ENCODE results near the gene FXYD6.

Gene FXYD6

GRCh38 chr11:117903505-117904382 lies 27.3 kb upstream of the FXYD6 start:
- Histone ChIP-seq H4K20me1 (ENCODE audit: insufficient read depth) (no peaks in the 10 kb centered on the region), H3K27ac (no peak overlapping the region), H2AFZ (ENCODE audit: low read depth) (no peak overlapping the region), H3K79me2 (ENCODE audit: insufficient read depth, low read depth) (no peaks in the 10 kb centered on the region), H3K4me3 (IDR thresholded peaks at IDR 0.05; ENCODE audit: insufficient read depth, low read depth, low read length) (no peak overlapping the region), H3K9ac (no peak overlapping the region), H3K4me1 (ENCODE audit: low read depth, poor library complexity, severe bottlenecking) (peaks cover 8% of the 10 kb centered on the region), H3K36me3 (ENCODE audit: insufficient read depth) (no peaks in the 10 kb centered on the region), H3K4me2 (no peak overlapping the region), H3K27me3 (ENCODE audit: insufficient read depth, low read depth) (no peaks in the 10 kb centered on the region)
- TF ChIP-seq, protein P1, sequence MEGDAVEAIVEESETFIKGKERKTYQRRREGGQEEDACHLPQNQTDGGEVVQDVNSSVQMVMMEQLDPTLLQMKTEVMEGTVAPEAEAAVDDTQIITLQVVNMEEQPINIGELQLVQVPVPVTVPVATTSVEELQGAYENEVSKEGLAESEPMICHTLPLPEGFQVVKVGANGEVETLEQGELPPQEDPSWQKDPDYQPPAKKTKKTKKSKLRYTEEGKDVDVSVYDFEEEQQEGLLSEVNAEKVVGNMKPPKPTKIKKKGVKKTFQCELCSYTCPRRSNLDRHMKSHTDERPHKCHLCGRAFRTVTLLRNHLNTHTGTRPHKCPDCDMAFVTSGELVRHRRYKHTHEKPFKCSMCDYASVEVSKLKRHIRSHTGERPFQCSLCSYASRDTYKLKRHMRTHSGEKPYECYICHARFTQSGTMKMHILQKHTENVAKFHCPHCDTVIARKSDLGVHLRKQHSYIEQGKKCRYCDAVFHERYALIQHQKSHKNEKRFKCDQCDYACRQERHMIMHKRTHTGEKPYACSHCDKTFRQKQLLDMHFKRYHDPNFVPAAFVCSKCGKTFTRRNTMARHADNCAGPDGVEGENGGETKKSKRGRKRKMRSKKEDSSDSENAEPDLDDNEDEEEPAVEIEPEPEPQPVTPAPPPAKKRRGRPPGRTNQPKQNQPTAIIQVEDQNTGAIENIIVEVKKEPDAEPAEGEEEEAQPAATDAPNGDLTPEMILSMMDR (conservative IDR thresholded peaks at IDR 0.05; ENCODE audit: low read depth, low read length), result no peak

GRCh38 chr11:117902001-117902845 lies 25.8 kb upstream of the FXYD6 start:
- H3K27me3 ChIP-seq (ENCODE audit: insufficient read depth, low read depth), result no peaks in the 10 kb centered on the region
- H2AFZ ChIP-seq (ENCODE audit: low read depth), result no peak overlapping the region
- TF ChIP-seq, protein P1 (conservative IDR thresholded peaks at IDR 0.05; ENCODE audit: low read depth, low read length), result no peak

GRCh38 chr11:117901601-117902000 lies 25.1 kb upstream of the FXYD6 start:
- Histone ChIP-seq H3K36me3 (ENCODE audit: insufficient read depth) (no peaks in the 10 kb centered on the region), H2AFZ (ENCODE audit: low read depth) (no peak overlapping the region), H3K27me3 (ENCODE audit: insufficient read depth, low read depth) (no peaks in the 10 kb centered on the region), H3K4me3 (IDR thresholded peaks at IDR 0.05; ENCODE audit: insufficient read depth, low read depth, low read length) (no peak overlapping the region), H3K4me2 (no peak overlapping the region), H3K27ac (no peak overlapping the region), H3K9ac (no peak overlapping the region), H3K79me2 (ENCODE audit: insufficient read depth, low read depth) (no peaks in the 10 kb centered on the region), H4K20me1 (ENCODE audit: insufficient read depth) (no peaks in the 10 kb centered on the region), H3K4me1 (ENCODE audit: low read depth, poor library complexity, severe bottlenecking) (no peaks in the 10 kb centered on the region)
- TF ChIP-seq, protein P1 (conservative IDR thresholded peaks at IDR 0.05; ENCODE audit: low read depth, low read length), result no peak

More at GRCh38 chr11:117902001-117902845, 25.8 kb upstream of the FXYD6 start:
- no peaks in the 10 kb centered on the region for H4K20me1 ChIP-seq (ENCODE audit: insufficient read depth)
- H3K79me2 ChIP-seq (ENCODE audit: insufficient read depth, low read depth), result no peaks in the 10 kb centered on the region
- H3K4me3 ChIP-seq (IDR thresholded peaks at IDR 0.05; ENCODE audit: insufficient read depth, low read depth, low read length), result no peak overlapping the region
- no peak overlapping the region for H3K9ac ChIP-seq
- no peak overlapping the region for H3K4me2 ChIP-seq
- no peaks in the 10 kb centered on the region for H3K36me3 ChIP-seq (ENCODE audit: insufficient read depth)
- H3K4me1 ChIP-seq (ENCODE audit: low read depth, poor library complexity, severe bottlenecking), result no peaks in the 10 kb centered on the region
- H3K27ac ChIP-seq, result no peak overlapping the region

DNA sequence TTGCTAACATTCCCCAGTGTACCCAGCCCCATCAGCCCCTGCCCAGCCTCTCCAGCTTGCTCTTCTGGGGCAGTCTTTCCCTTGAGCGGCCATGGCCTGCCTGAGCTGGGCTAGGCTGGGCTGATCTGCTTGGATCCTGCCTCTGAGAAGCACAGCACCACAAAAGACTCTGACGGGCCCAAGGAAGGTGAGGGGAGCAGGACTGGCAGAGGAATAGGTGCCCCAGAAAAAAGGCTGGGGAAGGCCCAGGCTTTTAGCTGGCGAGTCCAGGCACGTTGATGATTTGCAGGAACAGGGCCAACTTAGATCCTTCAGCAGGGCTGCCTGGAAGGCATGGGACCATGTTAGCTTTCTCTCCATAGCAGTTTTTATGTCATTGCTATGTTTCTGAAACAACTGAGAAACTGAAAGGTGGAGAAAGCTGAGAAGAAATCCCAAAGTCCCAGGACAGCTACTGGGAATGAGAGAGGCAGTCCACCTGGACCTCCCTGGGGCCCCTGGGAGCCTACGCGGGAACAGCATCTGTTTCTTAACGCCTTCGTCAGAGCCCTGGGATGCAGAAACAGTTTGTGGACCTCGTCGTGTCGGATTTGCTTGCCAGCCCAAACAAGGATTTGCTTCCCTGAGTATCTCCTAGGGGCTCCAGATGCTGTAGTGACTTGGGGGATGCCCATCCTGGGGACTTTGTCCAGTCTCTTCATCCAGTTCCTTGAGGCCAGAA lies 24.4 kb upstream of the FXYD6 start:
- TF ChIP-seq, protein P1 (conservative IDR thresholded peaks at IDR 0.05; ENCODE audit: low read depth, low read length), result no peak
- no peak overlapping the region for H3K4me3 ChIP-seq (IDR thresholded peaks at IDR 0.05; ENCODE audit: insufficient read depth, low read depth, low read length)
- no peaks in the 10 kb centered on the region for H3K36me3 ChIP-seq (ENCODE audit: insufficient read depth)
- H3K9ac ChIP-seq, result no peak overlapping the region
- no peaks in the 10 kb centered on the region for H3K4me1 ChIP-seq (ENCODE audit: low read depth, poor library complexity, severe bottlenecking)
- H3K27ac ChIP-seq, result no peak overlapping the region
- H4K20me1 ChIP-seq (ENCODE audit: insufficient read depth), result no peaks in the 10 kb centered on the region
- no peaks in the 10 kb centered on the region for H3K27me3 ChIP-seq (ENCODE audit: insufficient read depth, low read depth)
- H3K79me2 ChIP-seq (ENCODE audit: insufficient read depth, low read depth), result no peaks in the 10 kb centered on the region
- no peak overlapping the region for H3K4me2 ChIP-seq
- no peak overlapping the region for H2AFZ ChIP-seq (ENCODE audit: low read depth)

Measured in KMS-11 (cell line).